GM19025 (cell line): Measurements from ENCODE around the gene HCAR3.
"Not testable (repeated sequence)": the region's sequence is repeated elsewhere in the genome, so short reads cannot be mapped to it uniquely, and the experiment has no call there.

Source experiments
- ATAC-seq: cut with Tn5 transposase; IDR thresholded peaks from one replicate; pipeline ENCODE4 v1.9.1; 2021; ENCODE audit warnings: mild to moderate bottlenecking, low read depth, moderate library complexity; ENCODE audit not compliant: unreplicated experiment

The HCAR3 gene

DNA sequence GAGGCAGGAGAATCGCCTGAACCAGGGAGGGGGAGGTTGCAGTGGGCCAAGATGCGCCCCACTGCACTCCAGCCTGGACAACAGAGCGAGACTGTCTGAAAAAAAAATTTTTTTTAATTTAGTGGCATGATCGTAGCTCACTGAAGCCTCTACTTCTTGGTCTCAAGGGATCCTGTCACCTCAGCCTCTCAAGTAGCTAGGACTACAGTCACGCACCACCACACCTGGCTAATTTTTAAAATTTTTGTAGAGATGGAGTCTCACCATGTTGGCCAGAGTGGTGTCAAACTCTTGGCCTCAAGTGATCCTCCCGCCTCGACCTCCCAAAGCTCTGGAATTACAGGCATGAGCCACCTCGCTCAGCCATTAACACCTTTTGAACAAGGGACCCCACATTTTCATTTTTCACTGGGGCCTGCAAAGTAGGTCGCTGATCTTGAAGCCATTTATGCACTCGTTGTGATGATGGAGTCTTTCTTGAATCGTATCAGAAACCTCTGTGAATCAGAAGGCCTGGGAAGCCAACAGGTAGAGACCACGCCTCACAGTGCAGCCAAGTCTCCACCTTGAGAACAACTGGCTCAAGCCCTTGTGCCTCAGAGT is 8.1 kb upstream of the HCAR3 start:
- ATAC-seq = no peak

DNA sequence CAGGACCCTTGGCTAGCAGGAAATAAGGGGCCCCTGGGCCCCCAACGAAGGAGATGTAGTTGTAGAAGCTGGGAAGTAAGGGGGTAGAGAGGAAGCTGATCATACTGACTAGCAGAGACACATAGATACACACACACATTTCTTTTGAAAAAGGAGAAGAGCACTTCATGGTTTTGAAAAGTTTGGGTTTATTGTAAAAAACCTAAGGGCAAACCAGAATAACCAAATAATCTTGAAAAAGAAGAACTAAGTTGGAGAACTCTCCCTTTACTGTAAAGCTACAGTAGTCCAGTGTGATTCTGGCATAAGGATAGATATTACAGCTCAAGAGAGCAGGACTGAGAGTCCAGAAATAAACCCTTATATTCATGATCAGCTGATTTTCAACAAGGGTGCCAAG is 5.8 kb upstream of the HCAR3 start:
- no peak for ATAC-seq

DNA sequence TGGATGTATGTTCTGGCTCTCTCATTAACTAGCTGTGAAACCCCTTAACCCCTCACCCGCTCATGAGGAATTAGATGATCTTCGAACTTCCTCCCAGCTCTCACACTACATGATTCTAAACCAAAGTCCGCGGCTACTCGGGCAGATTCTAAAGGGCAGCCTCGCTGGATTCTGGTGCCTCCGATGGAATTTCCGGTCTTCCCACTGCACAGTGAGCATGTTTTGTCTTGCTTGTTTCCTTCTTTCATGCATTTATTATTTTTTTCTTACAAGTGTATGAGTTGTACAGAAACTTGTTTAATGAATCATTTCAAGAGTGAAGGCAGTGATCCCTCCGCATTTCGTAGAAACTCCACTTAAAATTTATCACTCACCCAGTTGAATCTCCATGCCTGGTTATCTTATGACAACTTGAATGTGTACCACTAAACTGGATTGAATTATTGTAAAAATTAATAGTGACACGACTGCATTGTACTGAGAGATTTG is 4.5 kb upstream of the HCAR3 start:
- ATAC-seq = no peak

DNA sequence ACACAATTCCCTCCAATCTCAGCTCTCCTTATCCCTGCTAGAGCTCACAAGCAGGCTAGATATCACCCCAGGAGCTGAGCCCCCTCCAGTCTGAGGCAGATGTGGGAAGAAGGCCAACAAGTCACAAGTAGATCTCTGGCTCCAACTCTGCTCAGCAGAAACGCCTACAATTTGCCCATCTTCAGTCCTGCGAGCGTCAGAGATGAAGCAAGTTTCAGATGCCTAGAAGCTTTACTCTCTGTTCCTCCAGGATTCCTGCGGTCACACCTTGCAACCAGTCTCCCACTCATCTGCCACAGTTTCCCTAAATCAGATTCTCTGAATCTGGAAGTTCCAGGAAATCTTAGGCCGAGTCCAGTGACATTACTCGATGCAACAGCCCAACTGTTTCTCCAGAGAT is 1.4 kb downstream of the HCAR3 start:
- ATAC-seq = not testable (repeated sequence)

DNA sequence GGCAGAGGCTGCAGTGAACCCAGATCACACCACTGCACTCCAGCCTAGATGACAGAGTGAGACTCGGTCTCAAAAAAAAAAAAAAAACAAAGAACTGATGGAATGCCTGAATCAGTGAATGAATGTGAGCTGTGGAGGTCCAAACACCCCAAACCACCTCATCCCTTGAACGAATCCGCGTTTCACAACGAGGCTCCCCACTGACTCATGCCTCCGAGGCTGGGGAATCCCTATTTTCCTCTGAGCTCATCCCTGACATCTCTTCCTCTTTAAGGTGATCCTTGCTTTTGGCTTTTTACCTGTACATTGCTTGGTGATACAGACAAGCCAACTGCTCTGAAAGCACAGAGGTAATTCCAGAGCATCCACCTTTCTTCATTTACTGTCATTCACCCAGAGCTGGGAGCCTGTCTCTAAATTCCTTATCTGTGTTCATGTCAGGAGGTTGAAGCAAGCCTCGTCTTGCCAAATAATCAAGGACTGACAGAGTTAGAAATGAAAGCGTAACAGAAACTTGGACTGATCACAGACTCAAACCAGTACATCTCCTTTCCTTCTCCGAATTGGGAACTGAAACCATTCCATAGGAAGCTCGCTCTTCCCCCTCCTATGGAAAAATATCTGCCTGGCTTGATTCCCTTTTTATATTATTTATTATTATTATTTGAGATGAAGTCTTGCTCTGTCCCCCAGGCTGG is 3.0 kb downstream of the HCAR3 start:
- not testable (repeated sequence) for ATAC-seq

DNA sequence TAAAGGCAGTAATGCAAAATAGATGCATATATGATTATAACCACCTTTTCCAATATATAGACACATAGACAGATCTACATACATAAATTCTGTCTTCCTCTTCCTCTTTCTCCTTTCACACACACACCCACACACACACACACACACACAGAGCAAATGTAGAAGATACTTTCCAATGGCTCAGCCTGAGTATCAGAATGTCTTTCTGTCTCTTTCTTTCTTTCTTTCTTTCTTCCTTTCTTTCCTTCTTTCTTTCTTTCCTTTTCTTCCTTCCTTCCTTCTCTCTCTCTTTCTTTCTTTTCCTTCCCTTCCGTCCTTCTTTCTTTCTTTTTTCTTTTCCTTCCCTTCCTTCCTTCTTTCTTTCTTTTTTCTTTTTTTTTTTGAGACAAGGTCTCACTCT is 5.3 kb downstream of the HCAR3 start:
- ATAC-seq = not testable (repeated sequence)

DNA sequence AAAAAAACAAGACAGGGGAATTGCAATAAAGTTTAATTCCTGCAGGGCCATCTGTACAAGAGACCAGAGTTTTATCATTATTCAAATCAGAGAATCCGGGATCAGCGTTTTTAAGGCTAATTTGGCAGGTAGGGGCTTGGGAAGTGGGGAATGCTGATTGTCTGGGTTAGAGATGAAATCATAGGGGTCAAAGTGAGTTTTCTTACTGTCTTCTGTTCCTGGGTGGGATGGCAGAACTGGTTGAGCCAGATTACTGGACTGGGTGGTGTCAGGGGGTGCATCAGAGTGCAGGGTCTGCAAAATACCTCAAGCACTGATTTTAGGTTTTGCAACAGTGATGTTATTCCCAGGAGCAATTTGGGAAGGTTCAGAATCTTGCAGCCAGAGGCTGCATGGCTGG is 6.3 kb downstream of the HCAR3 start:
- ATAC-seq = not testable (repeated sequence)

DNA sequence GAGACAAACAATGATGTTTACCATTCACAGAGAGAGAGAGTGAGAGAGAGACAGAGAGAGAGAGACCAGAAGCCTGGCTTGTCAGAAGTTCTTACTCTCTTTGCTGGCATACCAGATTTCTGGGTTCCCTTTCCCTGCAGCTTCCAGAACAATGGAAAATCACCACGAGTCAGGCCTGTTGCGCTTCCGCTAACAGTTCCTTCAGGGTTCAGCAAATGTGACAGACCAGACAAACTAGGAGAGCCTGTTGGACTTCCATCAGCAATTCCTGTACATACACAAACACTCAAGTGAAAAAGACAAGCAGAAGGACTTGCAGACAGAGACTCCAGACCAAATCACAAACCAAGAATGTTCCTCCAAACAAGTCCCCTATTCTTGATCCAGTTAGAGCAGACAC is 7.3 kb downstream of the HCAR3 start:
- not testable (repeated sequence) for ATAC-seq

DNA sequence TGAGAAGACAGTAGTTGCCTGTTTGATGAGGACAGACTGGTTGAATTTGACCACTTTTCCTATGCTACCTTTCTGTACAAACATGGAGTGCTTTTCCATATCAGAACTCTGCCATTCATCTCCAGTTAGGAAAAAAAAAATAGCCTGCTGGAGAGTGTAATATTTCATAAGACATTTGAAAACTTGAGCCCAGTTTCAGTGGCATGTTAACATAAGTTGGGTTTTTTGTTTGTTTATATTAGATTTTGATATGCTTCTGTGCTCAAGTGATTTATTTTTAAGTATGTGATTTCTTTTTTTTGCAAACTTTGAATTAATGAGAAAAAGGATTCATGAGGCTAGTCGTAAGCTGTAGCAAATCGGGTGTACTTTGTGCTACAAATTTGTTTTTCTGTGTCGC is 12.8 kb downstream of the HCAR3 start:
- not testable (repeated sequence) for ATAC-seq

DNA sequence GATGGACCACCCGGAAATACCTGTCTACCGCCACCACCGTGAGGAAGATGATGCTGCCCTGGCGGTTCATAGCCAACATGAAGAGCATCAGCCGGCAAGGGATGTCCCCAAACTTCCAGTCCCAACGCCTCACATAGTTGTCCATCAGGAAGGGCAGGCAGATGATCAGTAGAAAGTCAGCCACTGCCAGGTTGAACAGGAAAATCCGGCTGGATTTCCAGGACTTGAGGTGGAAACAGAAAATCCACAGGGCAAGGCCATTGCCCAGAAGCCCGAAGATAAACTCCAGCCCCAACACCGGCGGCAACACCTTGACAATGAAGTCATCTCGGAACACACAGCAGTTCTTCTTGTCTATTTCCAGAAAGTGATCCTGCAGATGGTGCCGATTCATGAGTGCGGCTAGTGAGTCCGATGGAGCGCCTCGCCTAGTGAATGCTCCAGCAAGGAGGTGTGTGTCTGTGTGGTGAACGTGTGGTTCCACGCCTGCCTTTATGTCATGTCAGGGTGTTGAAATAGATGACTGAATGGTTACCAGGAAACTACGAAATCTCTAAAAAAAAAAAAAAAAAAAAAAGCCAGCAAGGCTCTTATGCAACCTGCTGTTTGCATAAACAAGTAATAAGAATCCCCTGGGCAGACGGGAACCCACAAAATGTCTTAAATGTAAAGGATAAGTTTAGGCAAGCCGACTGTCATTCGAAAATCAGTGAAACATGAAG is 13.6 kb downstream of the HCAR3 start, which contains the start of gene HCAR2:
Gene HCAR2 (minus strand): TSS at position 468 of the 722 bp plus-strand sequence. CDS start 74 bp downstream, at position 394.
- ATAC-seq = not testable (repeated sequence)

DNA sequence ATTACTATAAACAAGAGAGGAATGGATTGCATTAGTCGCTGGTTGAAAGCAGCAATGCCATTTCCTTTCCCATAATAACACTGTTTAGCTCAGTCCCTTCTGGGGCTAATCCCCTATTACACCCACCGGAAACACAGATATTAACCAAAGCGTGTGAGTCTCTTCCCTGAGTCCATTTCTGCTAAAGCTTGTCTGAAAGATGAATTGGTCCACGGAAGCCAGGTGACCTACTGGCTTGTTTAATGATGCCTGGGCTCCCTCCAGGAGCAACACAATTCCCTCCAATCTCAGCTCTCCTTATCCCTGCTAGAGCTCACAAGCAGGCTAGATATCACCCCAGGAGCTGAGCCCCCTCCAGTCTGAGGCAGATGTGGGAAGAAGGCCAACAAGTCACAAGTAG is 15.1 kb downstream of the HCAR3 start:
- not testable (repeated sequence) for ATAC-seq

DNA sequence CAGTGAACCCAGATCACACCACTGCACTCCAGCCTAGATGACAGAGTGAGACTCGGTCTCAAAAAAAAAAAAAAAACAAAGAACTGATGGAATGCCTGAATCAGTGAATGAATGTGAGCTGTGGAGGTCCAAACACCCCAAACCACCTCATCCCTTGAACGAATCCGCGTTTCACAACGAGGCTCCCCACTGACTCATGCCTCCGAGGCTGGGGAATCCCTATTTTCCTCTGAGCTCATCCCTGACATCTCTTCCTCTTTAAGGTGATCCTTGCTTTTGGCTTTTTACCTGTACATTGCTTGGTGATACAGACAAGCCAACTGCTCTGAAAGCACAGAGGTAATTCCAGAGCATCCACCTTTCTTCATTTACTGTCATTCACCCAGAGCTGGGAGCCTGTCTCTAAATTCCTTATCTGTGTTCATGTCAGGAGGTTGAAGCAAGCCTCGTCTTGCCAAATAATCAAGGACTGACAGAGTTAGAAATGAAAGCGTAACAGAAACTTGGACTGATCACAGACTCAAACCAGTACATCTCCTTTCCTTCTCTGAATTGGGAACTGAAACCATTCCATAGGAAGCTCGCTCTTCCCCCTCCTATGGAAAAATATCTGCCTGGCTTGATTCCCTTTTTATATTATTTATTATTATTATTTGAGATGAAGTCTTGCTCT is 16.4 kb downstream of the HCAR3 start:
- ATAC-seq = not testable (repeated sequence)

DNA sequence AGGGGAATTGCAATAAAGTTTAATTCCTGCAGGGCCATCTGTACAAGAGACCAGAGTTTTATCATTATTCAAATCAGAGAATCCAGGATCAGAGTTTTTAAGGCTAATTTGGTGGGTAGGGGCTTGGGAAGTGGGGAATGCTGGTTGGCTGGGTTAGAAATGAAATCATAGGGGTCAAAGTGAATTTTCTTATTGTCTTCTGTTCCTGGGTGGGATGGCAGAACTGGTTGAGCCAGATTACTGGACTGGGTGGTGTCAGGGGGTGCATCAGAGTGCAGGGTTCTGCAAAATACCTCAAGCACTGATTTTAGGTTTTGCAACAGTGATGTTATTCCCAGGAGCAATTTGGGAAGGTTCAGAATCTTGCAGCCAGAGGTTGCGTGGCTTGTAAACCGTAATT is 19.7 kb downstream of the HCAR3 start:
- ATAC-seq = not testable (repeated sequence)

DNA sequence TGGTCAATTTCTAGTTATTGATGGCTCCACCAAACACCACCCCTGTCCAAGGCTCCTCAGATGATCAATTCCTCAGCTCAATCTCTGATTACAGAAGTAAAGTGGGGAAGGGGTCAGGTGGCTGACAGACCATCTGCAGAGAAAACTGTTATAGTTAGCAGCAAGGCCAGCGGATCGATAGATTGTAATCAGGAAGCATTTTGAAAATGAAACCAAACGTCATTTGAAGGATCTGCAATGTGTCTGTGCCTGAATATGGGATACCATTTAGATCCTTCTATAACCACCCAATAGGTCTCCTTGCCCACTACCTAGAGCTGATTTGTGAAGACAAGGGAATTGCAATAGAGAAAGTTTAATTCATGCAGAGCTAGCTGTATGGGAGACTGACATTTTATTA is 25.0 kb downstream of the HCAR3 start:
- no peak for ATAC-seq

DNA sequence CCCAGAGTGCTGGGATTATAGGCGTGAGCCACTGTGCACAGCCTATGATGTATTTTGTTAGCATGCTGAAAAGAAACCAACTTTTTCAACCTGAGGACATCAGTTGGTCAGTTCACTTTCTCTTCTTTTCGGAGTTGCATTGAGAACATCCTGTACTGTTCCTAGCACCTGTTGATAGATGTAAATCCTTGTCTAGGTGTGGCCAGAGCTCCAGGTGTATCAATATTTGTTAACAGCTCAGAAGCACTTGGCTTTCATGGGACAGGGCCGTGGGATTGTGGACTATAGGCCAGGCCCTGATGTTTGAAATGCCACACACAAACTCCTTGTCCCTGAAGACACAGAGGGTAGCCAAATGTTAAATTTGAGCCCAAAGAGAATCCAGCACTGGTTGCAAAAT is 28.3 kb downstream of the HCAR3 start:
- no peak for ATAC-seq

DNA sequence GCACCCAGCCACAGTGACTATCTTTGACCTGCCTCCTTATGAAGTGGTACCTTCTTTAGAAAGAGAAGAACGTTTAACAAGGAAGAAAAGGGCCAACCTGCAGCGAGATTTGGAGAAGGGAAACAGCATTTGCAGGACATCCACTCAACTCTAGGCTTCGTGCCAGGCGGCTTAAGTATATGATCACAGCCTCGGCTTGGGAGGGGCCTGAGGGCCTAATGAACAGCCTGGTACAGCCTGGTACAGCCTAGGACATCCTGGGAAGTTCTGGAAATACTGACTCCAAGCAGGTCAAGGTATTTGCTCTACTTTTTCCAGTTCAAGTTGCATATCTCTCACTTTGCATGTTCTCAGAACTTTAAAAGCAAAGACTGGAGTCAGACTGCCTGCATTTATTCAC is 29.5 kb downstream of the HCAR3 start:
- no peak for ATAC-seq

DNA sequence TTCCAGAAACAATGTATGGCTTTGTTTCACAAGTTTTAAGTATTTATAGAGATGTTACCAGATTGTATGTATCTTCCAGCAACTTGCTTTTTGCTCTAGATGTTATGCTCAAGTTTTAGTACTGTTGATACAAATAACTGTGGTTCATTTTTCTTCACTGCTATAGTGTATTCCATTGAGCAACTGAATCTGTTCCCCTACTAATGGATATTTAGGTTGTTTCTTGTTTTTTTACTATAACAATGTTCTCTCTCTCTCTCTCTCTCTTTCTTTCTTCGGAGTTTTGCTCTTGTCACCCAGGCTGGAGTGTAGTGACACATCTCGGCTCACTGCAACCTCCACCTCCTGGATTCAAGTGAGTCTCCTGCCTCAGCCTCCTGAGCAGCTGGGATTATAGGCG is 30.1 kb downstream of the HCAR3 start:
- ATAC-seq = no peak

DNA sequence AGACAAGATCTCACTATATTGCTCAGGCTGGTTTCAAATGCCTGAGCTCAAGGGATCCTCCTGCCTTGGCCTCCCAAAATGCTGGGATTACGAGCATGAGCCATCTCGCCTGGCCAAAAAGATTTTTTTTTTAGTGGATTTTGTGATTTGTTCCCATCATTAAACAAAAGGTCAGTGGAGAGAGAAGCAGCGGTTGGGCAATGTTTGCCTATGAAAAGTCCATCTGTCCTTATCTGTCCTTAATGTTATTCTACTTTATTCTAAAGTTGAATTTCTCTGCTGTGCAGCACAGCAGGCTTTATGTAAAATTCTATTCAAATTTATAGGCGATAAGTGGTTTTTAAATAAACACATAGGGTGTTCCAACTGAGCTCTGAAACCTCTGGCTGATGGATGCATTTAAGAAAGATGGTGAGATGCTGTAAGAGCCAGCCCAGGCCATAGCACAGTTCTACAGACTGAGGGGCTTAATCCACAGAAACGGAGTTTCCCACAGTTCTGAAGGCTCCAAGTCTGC is 32.3 kb downstream of the HCAR3 start:
- ATAC-seq = no peak

DNA sequence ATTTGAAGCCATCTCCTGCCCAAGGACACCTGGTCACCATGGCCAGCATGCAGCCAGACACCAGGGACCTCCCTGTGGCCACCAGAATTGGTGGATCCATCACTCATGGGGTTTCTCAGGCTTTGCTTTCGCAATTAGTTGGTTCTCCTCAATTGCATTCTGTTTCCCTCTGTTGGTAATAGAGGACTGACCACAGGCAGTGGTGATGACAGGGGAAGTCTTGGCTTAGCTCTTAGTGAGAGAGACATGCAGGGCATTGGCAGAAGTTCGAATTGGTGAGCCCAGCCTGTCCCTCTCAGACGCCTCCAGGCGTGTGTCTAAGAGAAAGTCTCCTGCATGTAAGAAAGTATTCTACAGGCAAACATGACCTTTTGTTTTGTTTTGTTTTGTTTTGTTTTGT is 34.8 kb downstream of the HCAR3 start:
- ATAC-seq = no peak

DNA sequence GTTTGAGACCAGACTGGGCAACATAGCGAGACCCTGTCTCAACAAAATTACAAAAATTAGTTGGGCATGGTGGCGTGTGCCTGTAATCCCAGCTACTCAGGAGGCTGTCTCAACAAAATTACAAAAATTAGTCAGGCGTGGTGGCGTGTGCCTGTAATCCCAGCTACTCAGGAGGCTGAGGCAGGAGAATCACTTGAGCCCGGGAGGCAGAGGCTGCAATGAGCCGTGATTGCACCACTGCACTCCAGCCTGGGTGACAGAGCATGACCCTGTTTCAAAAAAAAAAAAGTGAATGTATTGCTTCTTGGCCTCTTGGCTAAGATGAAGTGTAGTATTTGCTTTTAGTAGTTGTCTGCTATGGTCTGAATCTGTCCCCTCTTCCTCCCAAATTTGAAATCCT is 35.6 kb downstream of the HCAR3 start:
- not testable (repeated sequence) for ATAC-seq

DNA sequence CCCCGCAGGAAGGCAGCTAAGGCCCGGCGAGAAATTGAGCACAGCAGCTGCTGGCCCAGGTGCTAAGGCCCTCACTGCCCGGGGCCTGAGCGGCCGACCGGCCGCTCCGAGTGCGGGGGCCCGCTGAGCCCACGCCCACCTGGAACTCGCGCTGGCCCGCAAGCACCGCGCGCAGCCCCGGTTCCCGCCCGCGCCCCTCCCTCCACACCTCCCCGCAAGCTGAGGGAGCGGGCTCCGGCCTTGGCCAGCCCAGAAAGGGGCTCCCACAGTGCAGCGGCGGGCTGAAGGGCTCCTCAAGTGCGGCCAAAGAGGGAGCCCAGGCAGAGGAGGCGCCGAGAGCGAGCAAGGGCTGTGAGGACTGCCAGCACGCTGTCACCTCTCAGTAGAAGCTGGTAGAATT is 39.8 kb downstream of the HCAR3 start:
- ATAC-seq = not testable (repeated sequence)
